LNCAP (cell line): ENCODE measurements around the gene SRGAP1.

Experiments
- TF ChIP-seq, protein P1 (sequence below): fragments of 450-650 bp; IDR thresholded peaks from 2 replicates; pipeline ENCODE4 v1.5.1; 2017; ENCODE audit warnings: mild to moderate bottlenecking

Gene SRGAP1

GRCh38 chr12:63916561-63917476 is 72.3 kb downstream of the SRGAP1 start:
- TF ChIP-seq, protein P1, sequence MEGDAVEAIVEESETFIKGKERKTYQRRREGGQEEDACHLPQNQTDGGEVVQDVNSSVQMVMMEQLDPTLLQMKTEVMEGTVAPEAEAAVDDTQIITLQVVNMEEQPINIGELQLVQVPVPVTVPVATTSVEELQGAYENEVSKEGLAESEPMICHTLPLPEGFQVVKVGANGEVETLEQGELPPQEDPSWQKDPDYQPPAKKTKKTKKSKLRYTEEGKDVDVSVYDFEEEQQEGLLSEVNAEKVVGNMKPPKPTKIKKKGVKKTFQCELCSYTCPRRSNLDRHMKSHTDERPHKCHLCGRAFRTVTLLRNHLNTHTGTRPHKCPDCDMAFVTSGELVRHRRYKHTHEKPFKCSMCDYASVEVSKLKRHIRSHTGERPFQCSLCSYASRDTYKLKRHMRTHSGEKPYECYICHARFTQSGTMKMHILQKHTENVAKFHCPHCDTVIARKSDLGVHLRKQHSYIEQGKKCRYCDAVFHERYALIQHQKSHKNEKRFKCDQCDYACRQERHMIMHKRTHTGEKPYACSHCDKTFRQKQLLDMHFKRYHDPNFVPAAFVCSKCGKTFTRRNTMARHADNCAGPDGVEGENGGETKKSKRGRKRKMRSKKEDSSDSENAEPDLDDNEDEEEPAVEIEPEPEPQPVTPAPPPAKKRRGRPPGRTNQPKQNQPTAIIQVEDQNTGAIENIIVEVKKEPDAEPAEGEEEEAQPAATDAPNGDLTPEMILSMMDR: no peak

DNA sequence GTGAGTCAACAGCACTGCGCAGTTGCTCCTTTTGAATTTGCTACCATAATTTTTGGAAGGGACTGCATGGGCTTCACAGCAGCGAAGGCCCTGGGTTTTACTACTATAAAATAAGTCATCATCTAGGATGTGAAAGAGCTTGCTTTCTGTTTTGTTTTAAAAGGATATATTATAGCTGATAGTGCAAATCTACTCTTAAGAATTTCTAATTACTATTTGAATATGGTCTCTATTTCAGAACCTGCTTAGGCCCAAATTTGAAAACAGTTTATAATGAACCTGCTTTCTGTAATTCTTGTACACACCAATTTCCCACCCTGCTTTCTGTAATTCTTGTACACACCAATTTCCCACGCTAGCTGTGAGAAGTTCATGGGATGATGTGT is 73.0 kb downstream of the SRGAP1 start:
- TF ChIP-seq, protein P1: no peak

GRCh38 chr12:63917864-63918799 is 73.6 kb downstream of the SRGAP1 start:
- TF ChIP-seq, protein P1: no peak

DNA sequence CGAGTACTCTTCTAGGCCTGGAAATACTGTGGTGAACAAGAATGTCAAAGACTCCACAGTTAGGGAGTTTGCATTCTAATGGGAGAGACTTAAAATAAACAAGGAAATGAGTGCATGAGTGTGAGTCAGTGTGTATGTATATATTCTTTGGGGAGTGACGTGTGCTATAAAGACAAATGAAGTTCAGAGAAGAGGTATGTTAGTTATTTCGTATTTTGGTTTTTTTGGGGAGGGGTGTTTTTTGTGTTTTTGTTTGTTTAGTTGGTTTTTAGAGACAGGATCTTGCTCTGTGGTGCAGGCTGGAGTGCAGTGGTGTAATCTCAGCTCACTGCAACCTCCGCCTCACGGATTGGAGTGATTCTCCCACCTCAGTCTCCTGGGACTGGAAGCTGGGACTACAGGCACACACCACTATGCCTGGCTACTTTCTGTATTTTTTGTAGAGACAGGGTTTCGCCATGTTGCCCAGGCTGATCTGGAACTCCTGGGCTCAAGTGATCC is 74.3 kb downstream of the SRGAP1 start:
- TF ChIP-seq, protein P1: no peak

- TF ChIP-seq, protein P1: no peak
Observed at GRCh38 chr12:63919756-63920155, 75.3 kb downstream of the SRGAP1 start.

DNA sequence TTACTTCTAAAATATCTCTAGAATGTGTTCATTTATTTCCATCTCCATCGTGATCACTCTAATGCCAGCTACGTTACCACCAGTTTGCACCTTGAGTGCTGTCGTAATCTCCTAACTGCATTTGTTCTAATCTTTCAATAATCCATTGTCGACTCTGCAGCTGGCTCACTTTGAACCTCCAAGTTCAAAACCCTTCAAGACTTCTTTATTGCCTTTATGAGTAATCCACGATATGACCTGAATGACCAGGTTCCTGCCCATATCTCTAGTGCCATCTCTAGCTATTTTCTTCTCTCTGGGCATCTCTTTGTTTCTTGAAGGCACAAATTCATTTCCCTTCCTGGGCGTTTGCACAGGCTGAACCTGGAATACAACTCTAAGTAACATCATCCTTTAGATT is 76.7 kb downstream of the SRGAP1 start:
- TF ChIP-seq, protein P1: no peak

DNA sequence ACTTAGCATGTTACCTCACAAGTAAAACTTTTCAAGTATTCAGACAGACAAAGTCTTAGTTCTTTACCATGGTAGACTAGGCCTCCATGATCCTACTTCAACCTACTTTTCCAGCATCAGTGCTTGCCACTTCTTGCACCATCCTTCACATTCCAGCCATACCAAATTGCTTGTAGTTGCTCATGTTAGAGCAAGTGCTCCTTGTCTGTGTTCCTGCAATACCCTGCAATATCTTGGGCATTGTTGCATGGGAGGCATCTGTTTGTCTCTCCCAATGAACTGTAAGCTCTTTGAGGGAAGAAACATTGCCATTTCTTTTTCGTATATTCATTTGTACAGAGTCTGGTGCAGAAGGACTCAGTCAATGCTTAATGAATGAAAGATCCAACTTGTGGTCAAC is 78.0 kb downstream of the SRGAP1 start:
- TF ChIP-seq, protein P1: no peak
